Uterus (tissue), 4 donors: ENCODE data around the gene DACT1. TPM values are rescaled to one million over a fixed set of nuclear protein-coding genes. Genes with fewer than 3 reads are reported as not detected.
A peak's percentile ranks its signal among the peaks of the same experiment; 100 is the strongest.
"Not testable (repeated sequence)": the region's sequence is repeated elsewhere in the genome, so short reads cannot be mapped to it uniquely, and the experiment has no call there.

ENCODE experiments used
- DNase-seq, 2 donors: peaks; one replicate each; pipeline ENCODE4 v3.0.0-alpha.2; 2019 to 2020
- H3K27ac ChIP-seq, 2 donors: fragments of 200-600 bp; sonication (generic); 1 replicate in 1 of 2; 2 replicates in 1 of 2; pipeline ENCODE4 v1.5.1; 2016 to 2018
- H3K27me3 ChIP-seq, 2 donors: fragments of 200-600 bp; sonication (generic); one replicate each; pipeline ENCODE4 v1.5.1; 2018 to 2019; ENCODE audit warnings: control low read depth in 1 of 2
- H3K36me3 ChIP-seq, 2 donors: fragments of 200-600 bp; sonication (generic); one replicate each; pipeline ENCODE4 v1.5.1; 2019; ENCODE audit warnings: control low read depth in 1 of 2
- H3K4me1 ChIP-seq, 2 donors: fragments of 200-600 bp; sonication (generic); one replicate each; pipeline ENCODE4 v1.5.1; 2018 to 2019; ENCODE audit warnings: control low read depth in 1 of 2
- H3K4me3 ChIP-seq, 2 donors: fragments of 200-600 bp; sonication (generic); 1 replicate in 1 of 2; 2 replicates in 1 of 2; pipeline ENCODE4 v1.5.1; 2018 to 2019; ENCODE audit warnings: mild to moderate bottlenecking in 1 of 2
- H3K9me3 ChIP-seq, 2 donors: fragments of 200-600 bp; sonication (generic); one replicate each; pipeline ENCODE4 v1.5.1; 2019; ENCODE audit warnings: control low read depth in 1 of 2
- POLR2A ChIP-seq, 2 donors: fragments of 450-650 bp; IDR thresholded peaks; one replicate each; pipeline ENCODE4 v1.6.1; 2016; ENCODE audit warnings: antibody characterized with exemption in 2 of 2, mild to moderate bottlenecking in 1 of 2, moderate library complexity in 1 of 2
- intact Hi-C: fragments of 100-400 bp; cut with DNase I; formaldehyde crosslinking; loops from one replicate; pipeline ENCODE4 v1.15.1; 2023; ENCODE audit warnings: low total_unique reads
- total RNA-seq, 4 donors: library from RNA; depleted of rRNA in 3 of 4; stranded (reverse); fragments of >200 nt in 3 of 4; gene quantifications; one replicate each; pipeline versions ENCODE4 v1.1.0 to v1.2.4, GENCODE V29; 2014 to 2023
- TF ChIP-seq, protein P1 (sequence below), 4 experiments: fragments of 200-600 bp in 2 of 4; fragments of 450-650 bp in 2 of 4; sonication (generic) in 2 of 4; IDR thresholded peaks; one replicate each; pipeline ENCODE4 v1.5.1; 2016 to 2019; ENCODE audit warnings: antibody characterized with exemption in 4 of 4, mild to moderate bottlenecking in 2 of 4, moderate library complexity in 1 of 4
- donor health status: DM: yes; HTN: yes; CAD: no.

DACT1 gene, protein sequence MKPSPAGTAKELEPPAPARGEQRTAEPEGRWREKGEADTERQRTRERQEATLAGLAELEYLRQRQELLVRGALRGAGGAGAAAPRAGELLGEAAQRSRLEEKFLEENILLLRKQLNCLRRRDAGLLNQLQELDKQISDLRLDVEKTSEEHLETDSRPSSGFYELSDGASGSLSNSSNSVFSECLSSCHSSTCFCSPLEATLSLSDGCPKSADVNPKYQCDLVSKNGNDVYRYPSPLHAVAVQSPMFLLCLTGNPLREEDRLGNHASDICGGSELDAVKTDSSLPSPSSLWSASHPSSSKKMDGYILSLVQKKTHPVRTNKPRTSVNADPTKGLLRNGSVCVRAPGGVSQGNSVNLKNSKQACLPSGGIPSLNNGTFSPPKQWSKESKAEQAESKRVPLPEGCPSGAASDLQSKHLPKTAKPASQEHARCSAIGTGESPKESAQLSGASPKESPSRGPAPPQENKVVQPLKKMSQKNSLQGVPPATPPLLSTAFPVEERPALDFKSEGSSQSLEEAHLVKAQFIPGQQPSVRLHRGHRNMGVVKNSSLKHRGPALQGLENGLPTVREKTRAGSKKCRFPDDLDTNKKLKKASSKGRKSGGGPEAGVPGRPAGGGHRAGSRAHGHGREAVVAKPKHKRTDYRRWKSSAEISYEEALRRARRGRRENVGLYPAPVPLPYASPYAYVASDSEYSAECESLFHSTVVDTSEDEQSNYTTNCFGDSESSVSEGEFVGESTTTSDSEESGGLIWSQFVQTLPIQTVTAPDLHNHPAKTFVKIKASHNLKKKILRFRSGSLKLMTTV
- 10 to 100 TPM in 2 of 4 donors, 1 to 10 TPM in 2; 1.5 to 49.6 (median 10.5) TPM for total RNA-seq

DNA sequence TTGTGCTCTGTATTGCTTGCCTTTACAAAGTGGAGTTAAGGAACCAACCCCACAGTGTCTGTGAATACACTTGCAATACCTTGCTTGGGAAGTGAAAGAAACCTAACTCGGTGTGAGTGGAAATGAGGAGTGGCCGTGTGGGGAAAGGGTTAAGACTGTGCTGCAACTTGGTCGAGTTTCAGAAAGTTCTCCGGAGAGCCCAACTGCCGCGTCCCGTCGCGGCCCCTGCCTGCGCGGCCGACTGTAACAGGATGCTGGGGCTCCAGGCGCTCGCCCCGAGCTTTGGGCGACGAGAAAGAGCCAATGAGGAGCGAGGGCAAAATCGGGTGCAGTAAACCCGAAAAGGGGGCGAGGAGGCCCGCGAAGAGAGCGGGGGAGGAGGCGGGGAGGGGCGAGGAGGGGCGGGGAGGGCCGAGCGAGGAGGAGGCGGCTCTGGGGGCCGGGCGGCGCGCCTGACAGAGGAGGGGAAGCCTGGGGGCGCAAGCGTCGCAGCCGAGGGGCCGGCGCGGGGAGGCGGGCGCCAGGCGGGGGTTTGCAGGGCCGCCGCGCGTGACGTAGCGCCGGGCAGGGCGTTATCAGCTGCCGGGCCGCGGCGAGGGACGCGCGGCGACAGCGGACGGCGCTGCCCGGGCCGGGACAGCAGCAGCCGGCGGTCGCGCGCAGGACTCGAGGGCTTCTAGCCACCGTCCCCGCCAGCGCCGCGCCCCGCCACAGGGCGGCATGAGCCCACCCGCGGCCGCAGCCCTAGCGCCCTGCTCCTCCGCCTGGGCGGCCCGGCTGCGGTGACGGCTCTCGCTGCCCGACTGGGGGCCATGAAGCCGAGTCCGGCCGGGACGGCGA, at the start of gene DACT1:
DACT1 (plus strand) TSS at position 572 of the 840 bp plus-strand sequence; CDS start at position 813, 241 bp downstream.
- H3K36me3 ChIP-seq = no peaks in the 10 kb centered on the region
- peak; percentile 72 to 79 for DNase-seq
- H3K4me3 ChIP-seq = peak within 1 kb of the TSS; percentile 52 to 95
- H3K4me1 ChIP-seq = no peaks in the 10 kb centered on the region
- no peaks in the 10 kb centered on the region for H3K27me3 ChIP-seq
- H3K9me3 ChIP-seq = no peaks in the 10 kb centered on the region
- H3K27ac ChIP-seq = peak within 1 kb of the TSS; percentile 86 to 98
- peak in 1 of 2 donors; percentile 74 for TF ChIP-seq POLR2A (IDR thresholded peaks at IDR 0.05)
- TF ChIP-seq, protein P1, sequence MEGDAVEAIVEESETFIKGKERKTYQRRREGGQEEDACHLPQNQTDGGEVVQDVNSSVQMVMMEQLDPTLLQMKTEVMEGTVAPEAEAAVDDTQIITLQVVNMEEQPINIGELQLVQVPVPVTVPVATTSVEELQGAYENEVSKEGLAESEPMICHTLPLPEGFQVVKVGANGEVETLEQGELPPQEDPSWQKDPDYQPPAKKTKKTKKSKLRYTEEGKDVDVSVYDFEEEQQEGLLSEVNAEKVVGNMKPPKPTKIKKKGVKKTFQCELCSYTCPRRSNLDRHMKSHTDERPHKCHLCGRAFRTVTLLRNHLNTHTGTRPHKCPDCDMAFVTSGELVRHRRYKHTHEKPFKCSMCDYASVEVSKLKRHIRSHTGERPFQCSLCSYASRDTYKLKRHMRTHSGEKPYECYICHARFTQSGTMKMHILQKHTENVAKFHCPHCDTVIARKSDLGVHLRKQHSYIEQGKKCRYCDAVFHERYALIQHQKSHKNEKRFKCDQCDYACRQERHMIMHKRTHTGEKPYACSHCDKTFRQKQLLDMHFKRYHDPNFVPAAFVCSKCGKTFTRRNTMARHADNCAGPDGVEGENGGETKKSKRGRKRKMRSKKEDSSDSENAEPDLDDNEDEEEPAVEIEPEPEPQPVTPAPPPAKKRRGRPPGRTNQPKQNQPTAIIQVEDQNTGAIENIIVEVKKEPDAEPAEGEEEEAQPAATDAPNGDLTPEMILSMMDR (IDR thresholded peaks at IDR 0.05) = peak in 3 of 4 experiments; percentile 8 to 33 (median 31)
- intact Hi-C loops = no loop called here

DNA sequence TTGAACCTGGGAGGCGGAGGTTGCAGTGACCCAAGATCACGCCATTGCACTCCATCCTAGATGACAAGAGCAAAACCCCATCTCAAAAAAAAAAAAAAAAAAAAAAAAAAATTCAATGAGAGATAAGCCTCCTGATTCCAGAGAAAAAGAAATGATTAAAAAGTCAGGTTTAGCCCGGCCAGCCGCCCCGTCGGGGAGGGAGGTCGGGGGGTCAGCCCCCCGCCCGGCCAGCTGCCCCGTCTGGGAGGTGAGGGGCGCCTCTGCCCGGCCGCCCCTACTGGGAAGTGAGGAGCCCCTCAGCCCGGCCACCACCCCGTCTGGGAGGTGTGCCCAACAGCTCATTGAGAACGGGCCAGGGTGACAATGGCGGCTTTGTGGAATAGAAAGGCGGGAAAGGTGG, 49.4 kb upstream of the DACT1 start:
- H3K4me1 ChIP-seq, H3K4me3 ChIP-seq, H3K9me3 ChIP-seq, H3K27ac ChIP-seq, H3K27me3 ChIP-seq, intact Hi-C loops, H3K36me3 ChIP-seq, DNase-seq: not testable (repeated sequence)

DNA sequence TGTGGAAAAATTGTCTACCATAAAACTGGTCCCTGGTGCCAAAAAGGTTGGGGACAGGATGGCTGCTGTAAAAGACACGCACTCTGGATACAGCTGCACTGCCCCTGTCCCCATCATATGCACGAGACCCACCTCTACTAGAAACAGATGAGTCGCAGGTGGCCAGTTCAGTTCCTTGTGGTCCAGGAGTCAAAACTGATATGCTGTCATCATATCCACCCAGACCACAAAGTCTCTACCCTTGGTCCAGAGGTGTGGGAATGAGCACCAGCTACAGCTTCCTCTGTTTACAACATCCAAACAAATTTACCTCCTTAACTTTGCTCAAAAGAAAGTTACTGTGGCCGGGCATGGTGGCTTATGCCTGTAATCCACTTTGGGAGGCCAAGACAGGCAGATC, 43.8 kb upstream of the DACT1 start:
- Histone ChIP-seq H3K27ac (no peak overlapping the region), H3K27me3 (no peaks in the 10 kb centered on the region), H3K9me3 (no peaks in the 10 kb centered on the region), H3K36me3 (no peaks in the 10 kb centered on the region), H3K4me3 (no peak overlapping the region), H3K4me1 (no peaks in the 10 kb centered on the region)
- no peak for DNase-seq
- TF ChIP-seq, protein P1 (IDR thresholded peaks at IDR 0.05) = no peak
- TF ChIP-seq POLR2A (IDR thresholded peaks at IDR 0.05) = no peak
- intact Hi-C loops = no loop called here

DNA sequence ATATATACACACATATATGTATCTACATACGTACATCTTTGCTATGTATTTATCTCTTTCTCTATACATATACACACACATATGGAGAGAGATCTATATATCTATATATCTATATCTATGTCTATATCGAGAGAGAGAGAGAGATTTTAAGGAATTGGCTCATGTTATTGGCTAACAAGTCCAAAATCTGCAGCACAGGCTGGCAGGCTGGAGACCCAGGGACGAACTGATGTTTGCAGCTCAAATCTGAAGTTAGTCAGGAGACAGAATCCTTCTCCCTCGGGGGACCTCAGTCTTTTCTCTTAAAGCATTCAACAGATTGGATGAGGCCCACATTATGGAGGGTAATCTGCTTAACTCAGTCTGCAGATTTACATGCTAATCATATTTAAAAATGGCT, 40.7 kb upstream of the DACT1 start:
- DNase-seq = no peak
- TF ChIP-seq, protein P1 (IDR thresholded peaks at IDR 0.05) = no peak
- no peak for TF ChIP-seq POLR2A (IDR thresholded peaks at IDR 0.05)

DNA sequence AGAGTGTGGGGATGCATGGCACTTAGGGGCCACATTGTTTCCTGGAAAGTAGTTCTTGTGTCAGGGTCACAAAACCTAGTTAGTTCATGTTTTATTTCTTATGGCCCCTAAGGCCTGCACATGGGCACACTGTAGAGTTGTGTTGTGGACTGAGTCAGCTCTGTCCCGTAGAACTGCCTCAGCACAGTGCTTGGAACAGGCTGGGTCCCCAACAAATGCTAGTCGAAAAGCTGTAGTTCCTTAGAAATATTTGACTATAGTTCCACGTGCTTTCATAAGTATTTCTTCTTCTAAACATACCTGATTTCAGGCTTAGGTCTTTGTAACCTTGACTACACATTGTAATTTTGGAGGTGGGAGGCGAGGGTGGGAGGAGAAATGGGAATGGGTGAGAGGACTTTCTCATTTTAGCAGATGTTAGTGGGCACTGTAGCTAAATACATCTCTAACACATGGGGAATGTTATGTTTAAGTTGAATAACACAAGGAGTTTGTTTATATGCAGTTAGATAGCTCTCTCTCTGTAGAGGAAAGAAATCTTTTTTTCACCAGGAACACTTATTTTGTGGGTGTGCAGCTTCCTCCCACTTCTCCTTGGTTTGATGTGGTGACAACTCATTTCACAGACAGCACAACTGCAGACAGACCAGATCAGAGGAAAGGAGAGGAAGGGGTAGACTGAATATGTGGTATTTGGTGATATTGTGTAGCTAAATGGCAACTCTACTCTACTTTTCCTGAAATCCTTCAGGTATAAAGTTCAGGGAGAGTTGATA, 39.5 kb upstream of the DACT1 start:
- intact Hi-C loops = no loop called here
- Histone ChIP-seq H3K4me3 (no peak overlapping the region), H3K9me3 (no peaks in the 10 kb centered on the region), H3K27ac (no peak overlapping the region), H3K27me3 (no peaks in the 10 kb centered on the region), H3K36me3 (no peaks in the 10 kb centered on the region), H3K4me1 (no peaks in the 10 kb centered on the region)
- DNase-seq = no peak
- no peak for TF ChIP-seq POLR2A (IDR thresholded peaks at IDR 0.05)
- TF ChIP-seq, protein P1 (IDR thresholded peaks at IDR 0.05) = no peak

More for the DNA sequence above, 40.7 kb upstream of the DACT1 start:
- Histone ChIP-seq H3K4me3 (no peak overlapping the region), H3K36me3 (no peaks in the 10 kb centered on the region), H3K27ac (no peak overlapping the region), H3K9me3 (no peaks in the 10 kb centered on the region), H3K4me1 (no peaks in the 10 kb centered on the region), H3K27me3 (no peaks in the 10 kb centered on the region)
- intact Hi-C loops = no loop called here
